GM23338 (cell line): ENCODE results near the gene CIITA. TPM values are rescaled to one million over a fixed set of nuclear protein-coding genes. Genes with fewer than 3 reads are reported as not detected.

ENCODE experiments used
- ATAC-seq: fragments of 200-7000 bp; cut with Tn5 transposase; 3 replicates; pipeline ENCODE4 v1.9.1; 2020
- DNase-seq: peaks from one replicate; pipeline ENCODE4 v3.0.0-alpha.2; 2015; ENCODE audit warnings: low spot score
- H2AFZ ChIP-seq: fragments of 200-600 bp; sonication (generic); 2 replicates; pipeline ENCODE4 v1.8.0; 2016; ENCODE audit warnings: antibody characterized with exemption, mild to moderate bottlenecking, moderate library complexity
- H3F3A ChIP-seq: fragments of 200-600 bp; sonication (generic); replicated peaks from 2 replicates; pipeline ENCODE4 v1.8.0; 2017; ENCODE audit warnings: antibody characterized with exemption, mixed run types, low read depth
- H3K27ac ChIP-seq: fragments of 200-600 bp; sonication (generic); 2 replicates; pipeline ENCODE4 v1.6.1; 2016; ENCODE audit warnings: low read depth
- H3K27me3 ChIP-seq: fragments of 200-600 bp; sonication (generic); 2 replicates; pipeline ENCODE4 v1.8.0; 2016; ENCODE audit warnings: mild to moderate bottlenecking, mixed run types, moderate library complexity; ENCODE audit not compliant: insufficient read depth
- H3K36me3 ChIP-seq: fragments of 200-600 bp; sonication (generic); 2 replicates; pipeline ENCODE4 v1.8.0; 2016; ENCODE audit warnings: mild to moderate bottlenecking; ENCODE audit not compliant: insufficient read depth
- H3K4me1 ChIP-seq: fragments of 200-600 bp; sonication (generic); 2 replicates; pipeline ENCODE4 v1.8.0; 2016; ENCODE audit warnings: mild to moderate bottlenecking, moderate library complexity; ENCODE audit not compliant: insufficient read depth
- H3K4me2 ChIP-seq: fragments of 200-600 bp; sonication (generic); 2 replicates; pipeline ENCODE4 v1.7.1; 2017; ENCODE audit warnings: mixed run types
- H3K4me3 ChIP-seq: fragments of 200-600 bp; sonication (generic); 2 replicates; pipeline ENCODE4 v1.6.1; 2016; ENCODE audit warnings: mixed run types
- H3K79me2 ChIP-seq: fragments of 200-600 bp; sonication (generic); replicated peaks from 2 replicates; pipeline ENCODE4 v1.8.0; 2017; ENCODE audit warnings: mild to moderate bottlenecking; ENCODE audit not compliant: insufficient read depth
- H3K9me2 ChIP-seq: fragments of 200-600 bp; sonication (generic); 2 replicates; pipeline ENCODE4 v1.8.0; 2017; ENCODE audit not compliant: insufficient read depth
- H4K20me1 ChIP-seq: fragments of 200-600 bp; sonication (generic); replicated peaks from 2 replicates; pipeline ENCODE4 v1.8.0; 2017; ENCODE audit warnings: mild to moderate bottlenecking; ENCODE audit not compliant: insufficient read depth
- H3K27ac Mint-ChIP-seq: 2 replicates; pipeline ENCODE4 v1.8.0; 2020; ENCODE audit warnings: inconsistent platforms, mild to moderate bottlenecking, moderate library complexity, mixed read lengths
- H3K27me3 Mint-ChIP-seq: 3 replicates; pipeline ENCODE4 v1.8.0; 2022; ENCODE audit warnings: low read depth, mild to moderate bottlenecking, moderate library complexity, mixed read lengths, inconsistent platforms; ENCODE audit not compliant: insufficient read depth, poor library complexity
- H3K36me3 Mint-ChIP-seq: 3 replicates; pipeline ENCODE4 v1.8.0; 2021; ENCODE audit warnings: low read depth, mild to moderate bottlenecking, inconsistent platforms, moderate library complexity, mixed read lengths
- H3K4me1 Mint-ChIP-seq: 3 replicates; pipeline ENCODE4 v1.8.0; 2020; ENCODE audit warnings: mild to moderate bottlenecking, inconsistent platforms, mixed read lengths
- H3K4me3 Mint-ChIP-seq: 3 replicates; pipeline ENCODE4 v1.8.0; 2021; ENCODE audit warnings: moderate library complexity, mild to moderate bottlenecking, inconsistent platforms, mixed read lengths
- H3K9me3 Mint-ChIP-seq: 3 replicates; pipeline ENCODE4 v1.8.0; 2020; ENCODE audit warnings: moderate library complexity, mild to moderate bottlenecking, inconsistent platforms, mixed read lengths
- CREB1 ChIP-seq: fragments of 250-450 bp; sonication (Bioruptor Pico); IDR thresholded peaks from 2 replicates; pipeline ENCODE4 v1.5.0; 2020; ENCODE audit warnings: low read depth, mild to moderate bottlenecking, moderate library complexity
- CTCF ChIP-seq, 2 experiments: fragments of 200-600 bp in 1 of 2; sonication (generic) in 1 of 2; conservative IDR thresholded peaks; 2 replicates each; pipeline versions ENCODE4 v1.5.1 to v1.6.1; 2016 to 2017; ENCODE audit warnings: antibody characterized with exemption in 2 of 2, low read depth in 2 of 2, mild to moderate bottlenecking in 2 of 2, moderate library complexity in 1 of 2
- EZH2phosphoT487 ChIP-seq: fragments of 200-600 bp; sonication (generic); IDR thresholded peaks from one replicate; pipeline ENCODE4 v1.8.1; 2018; ENCODE audit warnings: antibody characterized with exemption; ENCODE audit not compliant: unreplicated experiment
- NANOG ChIP-seq: IDR thresholded peaks from 2 replicates; pipeline ENCODE4 v1.6.1; 2016; ENCODE audit warnings: antibody characterized with exemption, borderline replicate concordance
- POLR2AphosphoS5 ChIP-seq: IDR thresholded peaks from 2 replicates; pipeline ENCODE4 v1.6.1; 2016; ENCODE audit warnings: antibody characterized with exemption, low read depth
- STAT1 ChIP-seq: IDR thresholded peaks from one replicate; pipeline ENCODE4 v1.6.1; 2016; ENCODE audit warnings: antibody characterized with exemption; ENCODE audit not compliant: unreplicated experiment
- ZNF114 ChIP-seq: fragments of 250-450 bp; sonication (Bioruptor Pico); IDR thresholded peaks from 2 replicates; pipeline ENCODE4 v1.5.0; 2020; ENCODE audit warnings: mild to moderate bottlenecking, moderate library complexity
- ZNF331 ChIP-seq: fragments of 250-450 bp; sonication (Bioruptor Pico); IDR thresholded peaks from 2 replicates; pipeline ENCODE4 v1.5.0; 2020; ENCODE audit warnings: low read depth, mild to moderate bottlenecking, moderate library complexity
- polyA plus RNA-seq: library from polyadenylated mRNA; unstranded; fragments of >200 nt; fragmentation: Nextera tagmentation; extraction: Ambion mirVana; gene quantifications from 2 replicates; pipeline ENCODE4 v1.2.1, GENCODE V29; 2016
- total RNA-seq: library from RNA; depleted of rRNA; stranded (reverse); fragments of >200 nt; shearing (Covaris generic); gene quantifications from 2 replicates; pipeline ENCODE4 v1.2.3, GENCODE V29; 2014
- TF ChIP-seq, protein P1 (sequence below): IDR thresholded peaks from one replicate; pipeline ENCODE4 v1.6.1; 2018; ENCODE audit warnings: antibody characterized with exemption; ENCODE audit not compliant: unreplicated experiment
- TF ChIP-seq, protein P2 (sequence below): IDR thresholded peaks from 2 replicates; pipeline ENCODE4 v1.6.1; 2016; ENCODE audit warnings: antibody characterized with exemption
- TF ChIP-seq, protein P3 (sequence below): fragments of 250-450 bp; sonication (Bioruptor Pico); IDR thresholded peaks from 2 replicates; pipeline ENCODE4 v1.5.0; 2020; ENCODE audit warnings: mild to moderate bottlenecking, moderate library complexity

Gene CIITA
- total and polyA plus RNA-seq, 2 experiments from 2014 or later, result 0.10 to 0.57 TPM

DNA sequence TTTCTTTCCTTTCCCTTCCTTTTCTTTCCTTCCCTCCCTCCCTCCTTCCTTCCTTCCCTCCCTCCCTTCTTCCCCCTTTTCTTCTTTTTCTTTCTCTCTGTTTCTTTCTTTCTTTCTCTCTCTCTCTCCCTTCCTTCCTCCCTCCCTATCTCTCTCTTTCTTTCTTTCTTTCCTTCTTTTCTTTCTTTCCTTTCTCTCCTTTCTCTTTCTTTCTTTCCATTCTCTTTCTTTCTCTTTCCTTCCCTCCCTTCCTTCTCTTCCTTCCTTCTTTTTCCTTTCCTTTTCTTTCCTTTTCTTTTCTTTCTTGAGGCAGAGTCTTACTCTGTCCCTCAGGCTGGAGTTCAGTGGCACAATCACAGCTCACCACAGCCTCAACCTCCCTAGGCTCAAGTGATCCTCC is 34.3 kb downstream of the CIITA start (continued):
- TF ChIP-seq, protein P1, sequence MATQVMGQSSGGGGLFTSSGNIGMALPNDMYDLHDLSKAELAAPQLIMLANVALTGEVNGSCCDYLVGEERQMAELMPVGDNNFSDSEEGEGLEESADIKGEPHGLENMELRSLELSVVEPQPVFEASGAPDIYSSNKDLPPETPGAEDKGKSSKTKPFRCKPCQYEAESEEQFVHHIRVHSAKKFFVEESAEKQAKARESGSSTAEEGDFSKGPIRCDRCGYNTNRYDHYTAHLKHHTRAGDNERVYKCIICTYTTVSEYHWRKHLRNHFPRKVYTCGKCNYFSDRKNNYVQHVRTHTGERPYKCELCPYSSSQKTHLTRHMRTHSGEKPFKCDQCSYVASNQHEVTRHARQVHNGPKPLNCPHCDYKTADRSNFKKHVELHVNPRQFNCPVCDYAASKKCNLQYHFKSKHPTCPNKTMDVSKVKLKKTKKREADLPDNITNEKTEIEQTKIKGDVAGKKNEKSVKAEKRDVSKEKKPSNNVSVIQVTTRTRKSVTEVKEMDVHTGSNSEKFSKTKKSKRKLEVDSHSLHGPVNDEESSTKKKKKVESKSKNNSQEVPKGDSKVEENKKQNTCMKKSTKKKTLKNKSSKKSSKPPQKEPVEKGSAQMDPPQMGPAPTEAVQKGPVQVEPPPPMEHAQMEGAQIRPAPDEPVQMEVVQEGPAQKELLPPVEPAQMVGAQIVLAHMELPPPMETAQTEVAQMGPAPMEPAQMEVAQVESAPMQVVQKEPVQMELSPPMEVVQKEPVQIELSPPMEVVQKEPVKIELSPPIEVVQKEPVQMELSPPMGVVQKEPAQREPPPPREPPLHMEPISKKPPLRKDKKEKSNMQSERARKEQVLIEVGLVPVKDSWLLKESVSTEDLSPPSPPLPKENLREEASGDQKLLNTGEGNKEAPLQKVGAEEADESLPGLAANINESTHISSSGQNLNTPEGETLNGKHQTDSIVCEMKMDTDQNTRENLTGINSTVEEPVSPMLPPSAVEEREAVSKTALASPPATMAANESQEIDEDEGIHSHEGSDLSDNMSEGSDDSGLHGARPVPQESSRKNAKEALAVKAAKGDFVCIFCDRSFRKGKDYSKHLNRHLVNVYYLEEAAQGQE, result no peak
- no peak for TF ChIP-seq ZNF114 (CRISPR knock-in tag)
- TF ChIP-seq NANOG, result no peak
- TF ChIP-seq CREB1 (CRISPR knock-in tag), result no peak
- no peak for TF ChIP-seq POLR2AphosphoS5
- no peak for TF ChIP-seq CTCF (conservative IDR thresholded peaks at IDR 0.05; ENCODE audit: low read depth in 2 of 2)
- no peak for TF ChIP-seq STAT1

DNA sequence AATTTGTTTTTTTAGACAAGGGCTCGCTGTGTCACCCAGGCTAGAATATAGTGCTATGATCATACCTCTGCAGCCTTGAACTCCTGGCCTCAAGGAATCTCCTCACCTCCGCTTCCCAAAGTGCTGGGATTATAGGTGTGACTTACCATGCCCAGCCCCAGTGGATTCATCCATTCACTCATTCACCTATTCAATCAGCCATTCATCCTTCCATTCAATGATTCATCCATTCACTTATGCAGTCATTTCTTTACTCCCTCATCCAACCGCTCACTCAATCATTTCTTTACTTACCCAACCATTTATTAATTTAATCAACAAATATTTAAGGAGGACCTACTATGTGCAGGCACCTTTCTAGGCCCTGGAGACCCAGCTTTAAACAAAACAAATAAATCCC is 39.5 kb downstream of the CIITA start:
- no peaks in the 10 kb centered on the region for H3K27me3 Mint-ChIP-seq
- no peak overlapping the region for H3K4me3 Mint-ChIP-seq
- H3K9me2 ChIP-seq, result no peaks in the 10 kb centered on the region
- no peak overlapping the region for H3K27ac ChIP-seq
- H2AFZ ChIP-seq, result no peak overlapping the region
- no peaks in the 10 kb centered on the region for H3K9me3 Mint-ChIP-seq
- no peak overlapping the region for H3K27ac Mint-ChIP-seq
- ATAC-seq (no peak), DNase-seq (no peak)
- H3K4me2 ChIP-seq, result no peak overlapping the region
- H4K20me1 ChIP-seq, result no peaks in the 10 kb centered on the region
- no peaks in the 10 kb centered on the region; the same call in 1 of the 2 replicates for H3K4me1 ChIP-seq
- no peaks in the 10 kb centered on the region for H3K27me3 ChIP-seq
- no peaks in the 10 kb centered on the region for H3K79me2 ChIP-seq
- no peaks in the 10 kb centered on the region for H3K36me3 Mint-ChIP-seq
- H3K4me1 Mint-ChIP-seq, result peaks cover 2% of the 10 kb centered on the region; the same call in 1 of the 3 replicates
- no peaks in the 10 kb centered on the region for H3F3A ChIP-seq
- H3K36me3 ChIP-seq, result no peaks in the 10 kb centered on the region
- H3K4me3 ChIP-seq, result no peak overlapping the region
- TF ChIP-seq ZNF331 (CRISPR knock-in tag) (no peak), EZH2phosphoT487 (no peak), POLR2AphosphoS5 (no peak), CTCF (conservative IDR thresholded peaks at IDR 0.05; ENCODE audit: low read depth in 2 of 2) (no peak), ZNF114 (CRISPR knock-in tag) (no peak)
- TF ChIP-seq, protein P2, sequence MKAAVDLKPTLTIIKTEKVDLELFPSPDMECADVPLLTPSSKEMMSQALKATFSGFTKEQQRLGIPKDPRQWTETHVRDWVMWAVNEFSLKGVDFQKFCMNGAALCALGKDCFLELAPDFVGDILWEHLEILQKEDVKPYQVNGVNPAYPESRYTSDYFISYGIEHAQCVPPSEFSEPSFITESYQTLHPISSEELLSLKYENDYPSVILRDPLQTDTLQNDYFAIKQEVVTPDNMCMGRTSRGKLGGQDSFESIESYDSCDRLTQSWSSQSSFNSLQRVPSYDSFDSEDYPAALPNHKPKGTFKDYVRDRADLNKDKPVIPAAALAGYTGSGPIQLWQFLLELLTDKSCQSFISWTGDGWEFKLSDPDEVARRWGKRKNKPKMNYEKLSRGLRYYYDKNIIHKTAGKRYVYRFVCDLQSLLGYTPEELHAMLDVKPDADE, result no peak
- TF ChIP-seq, protein P3, sequence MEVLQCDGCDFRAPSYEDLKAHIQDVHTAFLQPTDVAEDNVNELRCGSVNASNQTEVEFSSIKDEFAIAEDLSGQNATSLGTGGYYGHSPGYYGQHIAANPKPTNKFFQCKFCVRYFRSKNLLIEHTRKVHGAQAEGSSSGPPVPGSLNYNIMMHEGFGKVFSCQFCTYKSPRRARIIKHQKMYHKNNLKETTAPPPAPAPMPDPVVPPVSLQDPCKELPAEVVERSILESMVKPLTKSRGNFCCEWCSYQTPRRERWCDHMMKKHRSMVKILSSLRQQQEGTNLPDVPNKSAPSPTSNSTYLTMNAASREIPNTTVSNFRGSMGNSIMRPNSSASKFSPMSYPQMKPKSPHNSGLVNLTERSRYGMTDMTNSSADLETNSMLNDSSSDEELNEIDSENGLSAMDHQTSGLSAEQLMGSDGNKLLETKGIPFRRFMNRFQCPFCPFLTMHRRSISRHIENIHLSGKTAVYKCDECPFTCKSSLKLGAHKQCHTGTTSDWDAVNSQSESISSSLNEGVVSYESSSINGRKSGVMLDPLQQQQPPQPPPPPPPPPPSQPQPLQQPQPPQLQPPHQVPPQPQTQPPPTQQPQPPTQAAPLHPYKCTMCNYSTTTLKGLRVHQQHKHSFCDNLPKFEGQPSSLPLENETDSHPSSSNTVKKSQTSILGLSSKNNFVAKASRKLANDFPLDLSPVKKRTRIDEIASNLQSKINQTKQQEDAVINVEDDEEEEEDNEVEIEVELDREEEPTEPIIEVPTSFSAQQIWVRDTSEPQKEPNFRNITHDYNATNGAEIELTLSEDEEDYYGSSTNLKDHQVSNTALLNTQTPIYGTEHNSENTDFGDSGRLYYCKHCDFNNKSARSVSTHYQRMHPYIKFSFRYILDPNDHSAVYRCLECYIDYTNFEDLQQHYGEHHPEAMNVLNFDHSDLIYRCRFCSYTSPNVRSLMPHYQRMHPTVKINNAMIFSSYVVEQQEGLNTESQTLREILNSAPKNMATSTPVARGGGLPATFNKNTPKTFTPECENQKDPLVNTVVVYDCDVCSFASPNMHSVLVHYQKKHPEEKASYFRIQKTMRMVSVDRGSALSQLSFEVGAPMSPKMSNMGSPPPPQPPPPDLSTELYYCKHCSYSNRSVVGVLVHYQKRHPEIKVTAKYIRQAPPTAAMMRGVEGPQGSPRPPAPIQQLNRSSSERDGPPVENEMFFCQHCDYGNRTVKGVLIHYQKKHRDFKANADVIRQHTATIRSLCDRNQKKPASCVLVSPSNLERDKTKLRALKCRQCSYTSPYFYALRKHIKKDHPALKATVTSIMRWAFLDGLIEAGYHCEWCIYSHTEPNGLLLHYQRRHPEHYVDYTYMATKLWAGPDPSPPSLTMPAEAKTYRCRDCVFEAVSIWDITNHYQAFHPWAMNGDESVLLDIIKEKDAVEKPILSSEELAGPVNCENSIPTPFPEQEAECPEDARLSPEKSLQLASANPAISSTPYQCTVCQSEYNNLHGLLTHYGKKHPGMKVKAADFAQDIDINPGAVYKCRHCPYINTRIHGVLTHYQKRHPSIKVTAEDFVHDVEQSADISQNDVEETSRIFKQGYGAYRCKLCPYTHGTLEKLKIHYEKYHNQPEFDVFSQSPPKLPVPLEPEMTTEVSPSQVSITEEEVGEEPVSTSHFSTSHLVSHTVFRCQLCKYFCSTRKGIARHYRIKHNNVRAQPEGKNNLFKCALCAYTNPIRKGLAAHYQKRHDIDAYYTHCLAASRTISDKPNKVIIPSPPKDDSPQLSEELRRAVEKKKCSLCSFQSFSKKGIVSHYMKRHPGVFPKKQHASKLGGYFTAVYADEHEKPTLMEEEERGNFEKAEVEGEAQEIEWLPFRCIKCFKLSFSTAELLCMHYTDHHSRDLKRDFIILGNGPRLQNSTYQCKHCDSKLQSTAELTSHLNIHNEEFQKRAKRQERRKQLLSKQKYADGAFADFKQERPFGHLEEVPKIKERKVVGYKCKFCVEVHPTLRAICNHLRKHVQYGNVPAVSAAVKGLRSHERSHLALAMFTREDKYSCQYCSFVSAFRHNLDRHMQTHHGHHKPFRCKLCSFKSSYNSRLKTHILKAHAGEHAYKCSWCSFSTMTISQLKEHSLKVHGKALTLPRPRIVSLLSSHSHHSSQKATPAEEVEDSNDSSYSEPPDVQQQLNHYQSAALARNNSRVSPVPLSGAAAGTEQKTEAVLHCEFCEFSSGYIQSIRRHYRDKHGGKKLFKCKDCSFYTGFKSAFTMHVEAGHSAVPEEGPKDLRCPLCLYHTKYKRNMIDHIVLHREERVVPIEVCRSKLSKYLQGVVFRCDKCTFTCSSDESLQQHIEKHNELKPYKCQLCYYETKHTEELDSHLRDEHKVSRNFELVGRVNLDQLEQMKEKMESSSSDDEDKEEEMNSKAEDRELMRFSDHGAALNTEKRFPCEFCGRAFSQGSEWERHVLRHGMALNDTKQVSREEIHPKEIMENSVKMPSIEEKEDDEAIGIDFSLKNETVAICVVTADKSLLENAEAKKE (CRISPR knock-in tag), result no peak
